ENCODE results near the gene CLEC19A. TPM values are rescaled to one million over a fixed set of nuclear protein-coding genes. Genes with fewer than 3 reads are reported as not detected.

Gene CLEC19A
- total RNA-seq, 1 experiment from 2014 or later = not detected

DNA sequence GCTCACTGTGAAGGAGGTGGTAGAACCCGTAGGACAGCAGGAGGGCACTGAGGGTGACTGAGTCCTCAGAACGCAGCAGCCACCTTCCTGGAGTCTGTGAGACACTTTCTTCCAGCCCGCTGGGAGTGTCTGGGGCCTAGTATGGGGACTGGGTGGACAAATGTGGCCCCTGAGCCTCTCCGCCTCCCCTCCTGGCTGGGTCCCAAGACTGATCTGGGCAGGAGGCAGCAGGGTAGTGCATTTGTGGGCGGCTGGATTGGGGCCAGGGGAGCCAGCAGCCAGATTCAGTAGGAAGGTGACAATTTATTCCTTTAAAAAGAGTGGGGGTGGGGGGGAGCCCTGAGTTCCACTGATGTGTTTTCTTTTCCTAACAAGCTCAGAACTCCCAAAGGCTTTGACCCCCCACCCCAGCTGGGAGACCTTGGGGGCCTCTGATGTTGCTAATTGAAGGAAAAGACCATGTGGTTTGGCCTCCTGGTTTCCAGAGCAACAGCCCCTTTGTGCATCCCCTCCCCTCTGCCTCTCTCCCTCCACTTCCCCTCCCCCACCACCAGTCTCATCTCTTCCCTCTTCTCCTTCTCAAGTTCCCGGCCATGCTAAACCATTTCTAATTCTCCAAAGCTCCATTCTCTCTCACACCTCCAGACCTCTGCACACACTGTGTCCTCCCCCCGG, 4.4 kb downstream of the CLEC19A start:
- intact Hi-C loops (cut with micrococcal nuclease; ENCODE audit: unreplicated experiment) = no loop called here
- ChIA-PET POLR2A (ENCODE audit: low non-redundant PET) (no interaction called here), CTCF (no interaction called here)
- Histone ChIP-seq H3K4me3 (ENCODE audit: low read depth, low read length, poor library complexity, severe bottlenecking) (no peak overlapping the region), H3K27ac (ENCODE audit: low read depth, low read length, poor library complexity, severe bottlenecking) (no peak overlapping the region), H3K9me3 (ENCODE audit: low read depth, low read length, poor library complexity, severe bottlenecking) (no peaks in the 10 kb centered on the region), H3K4me1 (ENCODE audit: insufficient read depth, low read length, poor library complexity, severe bottlenecking) (peaks cover 6% of the 10 kb centered on the region), H3K36me3 (ENCODE audit: insufficient read depth, low read length, poor library complexity, severe bottlenecking) (no peaks in the 10 kb centered on the region), H3K27me3 (replicated peaks; ENCODE audit: insufficient read depth, low read depth, low read length, poor library complexity) (no peaks in the 10 kb centered on the region)
- TF ChIP-seq EZH2 (IDR thresholded peaks at IDR 0.05; ENCODE audit: borderline replicate concordance, low read depth, low read length, poor library complexity, severe bottlenecking) = no peak
- TF ChIP-seq, protein P1, sequence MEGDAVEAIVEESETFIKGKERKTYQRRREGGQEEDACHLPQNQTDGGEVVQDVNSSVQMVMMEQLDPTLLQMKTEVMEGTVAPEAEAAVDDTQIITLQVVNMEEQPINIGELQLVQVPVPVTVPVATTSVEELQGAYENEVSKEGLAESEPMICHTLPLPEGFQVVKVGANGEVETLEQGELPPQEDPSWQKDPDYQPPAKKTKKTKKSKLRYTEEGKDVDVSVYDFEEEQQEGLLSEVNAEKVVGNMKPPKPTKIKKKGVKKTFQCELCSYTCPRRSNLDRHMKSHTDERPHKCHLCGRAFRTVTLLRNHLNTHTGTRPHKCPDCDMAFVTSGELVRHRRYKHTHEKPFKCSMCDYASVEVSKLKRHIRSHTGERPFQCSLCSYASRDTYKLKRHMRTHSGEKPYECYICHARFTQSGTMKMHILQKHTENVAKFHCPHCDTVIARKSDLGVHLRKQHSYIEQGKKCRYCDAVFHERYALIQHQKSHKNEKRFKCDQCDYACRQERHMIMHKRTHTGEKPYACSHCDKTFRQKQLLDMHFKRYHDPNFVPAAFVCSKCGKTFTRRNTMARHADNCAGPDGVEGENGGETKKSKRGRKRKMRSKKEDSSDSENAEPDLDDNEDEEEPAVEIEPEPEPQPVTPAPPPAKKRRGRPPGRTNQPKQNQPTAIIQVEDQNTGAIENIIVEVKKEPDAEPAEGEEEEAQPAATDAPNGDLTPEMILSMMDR (conservative IDR thresholded peaks at IDR 0.05; ENCODE audit: low read depth, low read length) = no peak
- DNase-seq (ENCODE audit: low spot score) = peak; percentile 14
- BruUV-seq (replicated peaks) = no TSS peak

DNA sequence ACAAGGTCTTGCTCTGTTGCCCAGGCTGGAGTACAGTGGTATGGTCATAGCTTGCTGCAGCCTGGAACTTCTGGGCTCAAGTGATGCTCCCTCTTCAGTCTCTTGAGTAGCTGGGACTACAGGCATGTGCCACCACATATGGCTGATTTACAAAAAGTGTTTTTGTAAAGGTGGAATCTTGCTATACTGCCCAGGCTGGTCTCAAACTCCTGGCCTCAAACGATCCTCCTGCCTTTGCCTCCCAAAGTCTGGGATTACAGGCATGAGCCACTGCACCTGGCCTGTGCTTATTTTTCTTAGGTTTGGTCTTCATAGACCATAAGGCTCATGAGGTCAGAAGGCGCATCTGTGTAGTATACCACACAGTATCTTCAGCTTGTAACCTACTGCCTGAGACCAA, 5.3 kb downstream of the CLEC19A start:
- H3K27ac ChIP-seq (ENCODE audit: low read depth, low read length, poor library complexity, severe bottlenecking) = no peak overlapping the region
- ChIA-PET CTCF (no interaction called here), POLR2A (ENCODE audit: low non-redundant PET) (interaction anchor here (0.7 kb wide), 1 partner anchor 39 kb away, joined by 5 read pairs; no protein-coding TSS in a partner anchor)
- no peaks in the 10 kb centered on the region for H3K27me3 ChIP-seq (replicated peaks; ENCODE audit: insufficient read depth, low read depth, low read length, poor library complexity)
- H3K9me3 ChIP-seq (ENCODE audit: low read depth, low read length, poor library complexity, severe bottlenecking) = no peaks in the 10 kb centered on the region
- TF ChIP-seq, protein P1 (conservative IDR thresholded peaks at IDR 0.05; ENCODE audit: low read depth, low read length) = no peak
- no peak for TF ChIP-seq EZH2 (IDR thresholded peaks at IDR 0.05; ENCODE audit: borderline replicate concordance, low read depth, low read length, poor library complexity, severe bottlenecking)
- intact Hi-C loops (cut with micrococcal nuclease; ENCODE audit: unreplicated experiment) = no loop called here
- H3K36me3 ChIP-seq (ENCODE audit: insufficient read depth, low read length, poor library complexity, severe bottlenecking) = no peaks in the 10 kb centered on the region
- H3K4me3 ChIP-seq (ENCODE audit: low read depth, low read length, poor library complexity, severe bottlenecking) = no peak overlapping the region
- no TSS peak for BruUV-seq (replicated peaks)
- peaks cover 6% of the 10 kb centered on the region for H3K4me1 ChIP-seq (ENCODE audit: insufficient read depth, low read length, poor library complexity, severe bottlenecking)
- DNase-seq (ENCODE audit: low spot score) = no peak

DNA sequence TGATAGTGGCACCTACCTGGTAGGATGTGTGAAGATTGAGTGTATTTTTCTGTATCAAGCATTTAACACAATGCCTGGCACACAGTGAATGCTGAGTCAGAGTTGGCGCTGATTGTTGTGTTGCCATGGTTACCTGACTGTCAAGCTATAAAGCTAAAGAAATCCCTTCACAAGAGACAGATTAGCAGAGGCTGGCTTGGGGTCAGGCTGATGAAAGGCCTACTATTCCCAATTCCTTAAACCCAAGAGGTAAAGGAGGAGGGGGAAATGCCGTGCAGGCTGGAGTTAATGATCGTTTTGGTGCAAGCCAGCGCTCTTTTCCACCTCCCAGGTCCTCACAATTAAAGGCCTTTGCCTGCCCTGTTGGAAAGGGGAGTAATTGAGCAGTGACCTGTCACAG, 5.9 kb downstream of the CLEC19A start:
- ChIA-PET POLR2A (ENCODE audit: low non-redundant PET) (interaction anchor here (0.7 kb wide), 1 partner anchor 40 kb away, joined by 5 read pairs; no protein-coding TSS in a partner anchor), CTCF (no interaction called here)
- Histone ChIP-seq H3K36me3 (ENCODE audit: insufficient read depth, low read length, poor library complexity, severe bottlenecking) (no peaks in the 10 kb centered on the region), H3K27me3 (replicated peaks; ENCODE audit: insufficient read depth, low read depth, low read length, poor library complexity) (no peaks in the 10 kb centered on the region), H3K4me1 (ENCODE audit: insufficient read depth, low read length, poor library complexity, severe bottlenecking) (peaks cover 6% of the 10 kb centered on the region), H3K4me3 (ENCODE audit: low read depth, low read length, poor library complexity, severe bottlenecking) (no peak overlapping the region), H3K27ac (ENCODE audit: low read depth, low read length, poor library complexity, severe bottlenecking) (no peak overlapping the region), H3K9me3 (ENCODE audit: low read depth, low read length, poor library complexity, severe bottlenecking) (no peaks in the 10 kb centered on the region)
- no TSS peak for BruUV-seq (replicated peaks)
- TF ChIP-seq, protein P1 (conservative IDR thresholded peaks at IDR 0.05; ENCODE audit: low read depth, low read length) = no peak
- TF ChIP-seq EZH2 (IDR thresholded peaks at IDR 0.05; ENCODE audit: borderline replicate concordance, low read depth, low read length, poor library complexity, severe bottlenecking) = no peak
- peak; percentile 19 for DNase-seq (ENCODE audit: low spot score)
- intact Hi-C loops (cut with micrococcal nuclease; ENCODE audit: unreplicated experiment) = no loop called here
